HepG2 (cell line): ENCODE data around the gene MRPL58. TPM values are rescaled to one million over a fixed set of nuclear protein-coding genes. Genes with fewer than 3 reads are reported as not detected.

Source experiments
- CHCHD3 ChIP-seq: sonication (generic); formaldehyde crosslinking; IDR thresholded peaks from 2 replicates; pipeline ENCODE4 v1.8.0; 2022; ENCODE audit warnings: mild to moderate bottlenecking, missing genetic modification reagents, moderate library complexity
- CTCF ChIP-seq: sonication (generic); formaldehyde crosslinking; IDR thresholded peaks from 2 replicates; pipeline ENCODE4 v1.5.0; 2020; ENCODE audit warnings: mild to moderate bottlenecking, missing genetic modification reagents, moderate library complexity
- KDM5A ChIP-seq: fragments of 200-600 bp; sonication (generic); IDR thresholded peaks from 2 replicates; pipeline ENCODE4 v1.7.0; 2018; ENCODE audit warnings: antibody characterized with exemption, mild to moderate bottlenecking, low read length, borderline replicate concordance
- MBD4 ChIP-seq: IDR thresholded peaks from 2 replicates; pipeline ENCODE4 v1.6.1; 2012; ENCODE audit warnings: low read length, inconsistent platforms, borderline replicate concordance
- PITX1 ChIP-seq: sonication (generic); formaldehyde crosslinking; IDR thresholded peaks from 2 replicates; pipeline ENCODE4 v1.5.1; 2020; ENCODE audit warnings: mild to moderate bottlenecking, missing genetic modification reagents
- POLR2AphosphoS5 ChIP-seq: IDR thresholded peaks from 2 replicates; pipeline ENCODE4 v1.6.1; 2012; ENCODE audit warnings: low read depth, low read length
- PPARG ChIP-seq: conservative IDR thresholded peaks from 2 replicates; pipeline ENCODE4 v1.6.1; 2016; ENCODE audit warnings: missing biosample characterization, missing genetic modification reagents
- SOX13 ChIP-seq, 3 experiments: fragments of 450-650 bp in 1 of 3; sonication (generic) in 1 of 3; formaldehyde crosslinking in 1 of 3; IDR thresholded peaks in 2 of 3; conservative IDR thresholded peaks in 1 of 3; 2 replicates each; pipeline versions ENCODE4 v1.5.0 to v1.6.1; 2016 to 2020; ENCODE audit warnings: antibody characterized with exemption in 1 of 3, mild to moderate bottlenecking in 1 of 3, missing compliant biosample characterization in 1 of 3, missing genetic modification reagents in 1 of 3, moderate library complexity in 1 of 3
- SRF ChIP-seq: IDR thresholded peaks from 2 replicates; pipeline ENCODE4 v1.6.1; 2011; ENCODE audit warnings: mild to moderate bottlenecking, low read depth, low read length, moderate library complexity
- SRSF4 ChIP-seq: fragments of 200-400 bp; formaldehyde crosslinking; IDR thresholded peaks from one replicate; pipeline ENCODE4 v1.6.1; 2018; ENCODE audit warnings: mild to moderate bottlenecking, low read depth, low read length, moderate library complexity; ENCODE audit not compliant: poor library complexity, severe bottlenecking
- STAT6 ChIP-seq: sonication (generic); formaldehyde crosslinking; IDR thresholded peaks from 2 replicates; pipeline ENCODE4 v1.4.0; 2020; ENCODE audit warnings: missing genetic modification reagents, mild to moderate bottlenecking, borderline replicate concordance
- TSC22D2 ChIP-seq: sonication (generic); formaldehyde crosslinking; IDR thresholded peaks from 2 replicates; pipeline ENCODE4 v1.5.1; 2020; ENCODE audit warnings: missing genetic modification reagents, mild to moderate bottlenecking, borderline replicate concordance
- ZFP36 ChIP-seq: fragments of 150-350 bp; IDR thresholded peaks from 2 replicates; pipeline ENCODE4 v1.6.1; 2018; ENCODE audit warnings: borderline replicate concordance, low read length, low read depth; ENCODE audit not compliant: partially characterized antibody
- ZIK1 ChIP-seq: sonication (generic); formaldehyde crosslinking; IDR thresholded peaks from 2 replicates; pipeline ENCODE4 v1.5.0; 2020; ENCODE audit warnings: mild to moderate bottlenecking, low read depth, missing genetic modification reagents, borderline replicate concordance
- ZKSCAN5 ChIP-seq: sonication (generic); formaldehyde crosslinking; IDR thresholded peaks from 2 replicates; pipeline ENCODE4 v1.5.1; 2020; ENCODE audit warnings: mild to moderate bottlenecking, missing genetic modification reagents
- ZNF251 ChIP-seq: sonication (generic); formaldehyde crosslinking; IDR thresholded peaks from 2 replicates; pipeline ENCODE4 v1.9.0; 2021; ENCODE audit warnings: mild to moderate bottlenecking, missing genetic modification reagents
- ZNF382 ChIP-seq: sonication (generic); formaldehyde crosslinking; IDR thresholded peaks from 2 replicates; pipeline ENCODE4 v1.5.0; 2020; ENCODE audit warnings: missing genetic modification reagents, mild to moderate bottlenecking, borderline replicate concordance
- ZNF547 ChIP-seq: sonication (generic); formaldehyde crosslinking; IDR thresholded peaks from 2 replicates; pipeline ENCODE4 v1.5.1; 2020; ENCODE audit warnings: mild to moderate bottlenecking, missing genetic modification reagents
- ZNF703 ChIP-seq: sonication (generic); formaldehyde crosslinking; IDR thresholded peaks from 2 replicates; pipeline ENCODE4 v1.5.1; 2020; ENCODE audit warnings: missing genetic modification reagents, mild to moderate bottlenecking, moderate library complexity, borderline replicate concordance
- ZNF737 ChIP-seq: sonication (generic); formaldehyde crosslinking; IDR thresholded peaks from 2 replicates; pipeline ENCODE4 v1.5.0; 2020; ENCODE audit warnings: missing genetic modification reagents, mild to moderate bottlenecking, borderline replicate concordance
- ZNF746 ChIP-seq: sonication (generic); formaldehyde crosslinking; IDR thresholded peaks from 2 replicates; pipeline ENCODE4 v1.8.0; 2022; ENCODE audit warnings: mild to moderate bottlenecking, missing genetic modification reagents
- ZNF800 ChIP-seq: sonication (generic); formaldehyde crosslinking; IDR thresholded peaks from 2 replicates; pipeline ENCODE4 v1.4.0; 2020; ENCODE audit warnings: missing genetic modification reagents
- polyA plus RNA-seq, 8 experiments: library from polyadenylated mRNA; depleted of rRNA in 3 of 8; stranded (reverse) in 7 of 8; unstranded in 1 of 8; fragments of >200 nt; fragmentation: Illumina TruSeq in 4 of 8; extraction: Trizol in 4 of 8; gene quantifications; 2 replicates each; pipeline versions ENCODE4 v1.2.1 to v1.2.3, GENCODE V29; 2011 to 2016; ENCODE audit warnings: low read depth in 4 of 8, missing spikeins in 1 of 8, mixed read lengths in 1 of 8; ENCODE audit not compliant: insufficient read depth in 1 of 8
- total RNA-seq, 5 experiments: library from RNA; depleted of rRNA; stranded (reverse); fragments of >200 nt; fragmentation: Illumina TruSeq; extraction: Trizol; gene quantifications; 2 replicates each; pipeline ENCODE4 v1.2.3, GENCODE V29; 2016; ENCODE audit warnings: low read depth in 1 of 5
- TF ChIP-seq, protein P1 (sequence below): sonication (generic); formaldehyde crosslinking; IDR thresholded peaks from 2 replicates; pipeline ENCODE4 v1.5.1; 2020; ENCODE audit warnings: missing genetic modification reagents, mild to moderate bottlenecking, borderline replicate concordance

Gene MRPL58
- total and polyA plus RNA-seq, 2 of the 13 experiments (the other 11 are each of a cell fraction or from before 2014, with no cell fraction given): 44.9 to 68.9 TPM

DNA sequence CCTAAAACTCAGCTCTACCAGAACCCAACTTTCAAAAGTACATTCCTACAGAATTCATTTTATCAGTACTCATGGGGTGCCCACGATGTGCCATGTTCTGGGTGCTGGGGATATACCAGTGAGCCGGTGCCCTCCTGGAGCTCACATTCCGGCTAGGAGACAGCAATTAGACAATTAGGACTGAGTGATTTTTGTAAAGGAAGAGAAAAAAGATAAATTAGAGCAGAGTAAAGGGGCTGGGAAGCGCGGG lies 449 bp upstream of the MRPL58 start (continued):
- no peak for TF ChIP-seq CTCF
- TF ChIP-seq POLR2AphosphoS5: no peak
- TF ChIP-seq SRF: no peak
- TF ChIP-seq ZKSCAN5 (CRISPR knock-in tag): no peak
- TF ChIP-seq TSC22D2 (CRISPR knock-in tag): no peak
- TF ChIP-seq KDM5A: no peak
- no peak for TF ChIP-seq PPARG
- TF ChIP-seq ZNF382 (CRISPR knock-in tag): no peak
- no peak for TF ChIP-seq ZNF251 (CRISPR knock-in tag)
- no peak for TF ChIP-seq MBD4
- TF ChIP-seq SOX13 (IDR thresholded peaks at IDR 0.05): no peak
- no peak for TF ChIP-seq SOX13 (CRISPR knock-in tag; conservative IDR thresholded peaks at IDR 0.05 in 1 of 2, IDR thresholded peaks at IDR 0.05 in 1 of 2)
- TF ChIP-seq CHCHD3 (CRISPR knock-in tag): no peak
- no peak for TF ChIP-seq ZIK1 (CRISPR knock-in tag)
- no peak for TF ChIP-seq ZNF547 (CRISPR knock-in tag)
- TF ChIP-seq ZNF746: no peak
- TF ChIP-seq ZNF800 (CRISPR knock-in tag): no peak
- TF ChIP-seq, protein P1, sequence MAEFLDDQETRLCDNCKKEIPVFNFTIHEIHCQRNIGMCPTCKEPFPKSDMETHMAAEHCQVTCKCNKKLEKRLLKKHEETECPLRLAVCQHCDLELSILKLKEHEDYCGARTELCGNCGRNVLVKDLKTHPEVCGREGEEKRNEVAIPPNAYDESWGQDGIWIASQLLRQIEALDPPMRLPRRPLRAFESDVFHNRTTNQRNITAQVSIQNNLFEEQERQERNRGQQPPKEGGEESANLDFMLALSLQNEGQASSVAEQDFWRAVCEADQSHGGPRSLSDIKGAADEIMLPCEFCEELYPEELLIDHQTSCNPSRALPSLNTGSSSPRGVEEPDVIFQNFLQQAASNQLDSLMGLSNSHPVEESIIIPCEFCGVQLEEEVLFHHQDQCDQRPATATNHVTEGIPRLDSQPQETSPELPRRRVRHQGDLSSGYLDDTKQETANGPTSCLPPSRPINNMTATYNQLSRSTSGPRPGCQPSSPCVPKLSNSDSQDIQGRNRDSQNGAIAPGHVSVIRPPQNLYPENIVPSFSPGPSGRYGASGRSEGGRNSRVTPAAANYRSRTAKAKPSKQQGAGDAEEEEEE (CRISPR knock-in tag): no peak
- no peak for TF ChIP-seq SRSF4
- no peak for TF ChIP-seq PITX1 (CRISPR knock-in tag)
- no peak for TF ChIP-seq ZFP36
- no peak for TF ChIP-seq ZNF703 (CRISPR knock-in tag)
- TF ChIP-seq ZNF737: no peak
- TF ChIP-seq STAT6 (CRISPR knock-in tag): no peak
